ENCODE results near the gene MMAB. TPM values are rescaled to one million over a fixed set of nuclear protein-coding genes. Genes with fewer than 3 reads are reported as not detected.

The MMAB gene
- total RNA-seq, 2 donors from 2014 or later: 12.5 to 29.7 TPM

DNA sequence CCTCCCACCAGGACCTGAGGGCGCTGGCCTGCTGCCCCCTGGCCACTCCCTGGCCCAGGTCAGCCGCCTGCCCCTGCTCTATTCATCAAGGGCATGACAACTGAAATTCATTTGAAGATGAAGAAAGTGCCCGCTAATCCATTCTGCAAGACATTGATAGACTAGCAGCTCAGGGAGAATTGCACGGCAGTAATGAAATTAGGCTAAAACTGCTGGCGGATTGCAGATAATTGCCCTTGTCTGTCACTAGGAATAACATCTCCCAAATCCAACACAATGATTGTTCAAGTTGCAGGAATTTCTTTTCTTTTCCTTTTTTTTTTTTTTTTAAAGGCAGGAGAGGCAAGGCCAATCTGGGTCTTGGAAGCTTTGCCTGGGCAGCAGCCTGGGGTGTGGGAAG, 44.8 kb upstream of the MMAB start:
- Histone ChIP-seq H3K27me3 (no peaks in the 10 kb centered on the region), H3K9me3 (no peaks in the 10 kb centered on the region), H3K4me3 (no peak overlapping the region), H3K36me3 (replicated peaks in 1 of 2; ENCODE audit: insufficient read depth in 1 of 2, low read depth in 2 of 2) (no peaks in the 10 kb centered on the region), H3K27ac (no peak overlapping the region), H3K4me1 (peaks cover 22% of the 10 kb centered on the region)
- no peak for ATAC-seq
- no peak for TF ChIP-seq POLR2A (IDR thresholded peaks at IDR 0.05)
- WGBS, 2 donors: 90% methylated on average over 4 to 5 of the region's 5 CpGs
- intact Hi-C loops (cut with DNase I): no loop called here
- no peak for DNase-seq

DNA sequence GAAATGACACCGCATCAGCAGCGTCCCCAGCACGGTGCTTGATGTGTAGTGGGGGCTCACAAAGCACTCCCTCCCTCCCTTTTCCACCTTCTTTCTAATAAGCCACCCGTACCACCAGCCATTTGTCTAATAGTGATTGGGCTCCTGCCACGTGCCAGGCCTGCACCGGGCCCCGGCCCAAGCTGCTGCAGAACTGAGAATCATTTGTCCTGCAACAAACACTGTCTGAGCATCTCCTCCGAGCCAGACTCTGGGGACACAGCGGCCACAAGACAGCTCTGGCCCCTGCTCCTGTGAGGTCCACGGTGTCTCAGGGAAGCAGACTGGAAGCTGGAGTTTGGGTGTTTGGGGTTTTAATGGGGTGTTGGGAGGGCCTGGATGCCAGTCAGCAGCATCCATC, 44.2 kb upstream of the MMAB start:
- Histone ChIP-seq H3K27me3 (no peaks in the 10 kb centered on the region), H3K27ac (no peak overlapping the region), H3K4me1 (peaks cover 22% of the 10 kb centered on the region), H3K9me3 (no peaks in the 10 kb centered on the region), H3K36me3 (replicated peaks in 1 of 2; ENCODE audit: insufficient read depth in 1 of 2, low read depth in 2 of 2) (no peaks in the 10 kb centered on the region), H3K4me3 (no peak overlapping the region)
- ATAC-seq: no peak
- WGBS, 2 donors: 54 to 57% methylated on average over 6 to 10 of the region's 10 CpGs
- TF ChIP-seq, protein P1, sequence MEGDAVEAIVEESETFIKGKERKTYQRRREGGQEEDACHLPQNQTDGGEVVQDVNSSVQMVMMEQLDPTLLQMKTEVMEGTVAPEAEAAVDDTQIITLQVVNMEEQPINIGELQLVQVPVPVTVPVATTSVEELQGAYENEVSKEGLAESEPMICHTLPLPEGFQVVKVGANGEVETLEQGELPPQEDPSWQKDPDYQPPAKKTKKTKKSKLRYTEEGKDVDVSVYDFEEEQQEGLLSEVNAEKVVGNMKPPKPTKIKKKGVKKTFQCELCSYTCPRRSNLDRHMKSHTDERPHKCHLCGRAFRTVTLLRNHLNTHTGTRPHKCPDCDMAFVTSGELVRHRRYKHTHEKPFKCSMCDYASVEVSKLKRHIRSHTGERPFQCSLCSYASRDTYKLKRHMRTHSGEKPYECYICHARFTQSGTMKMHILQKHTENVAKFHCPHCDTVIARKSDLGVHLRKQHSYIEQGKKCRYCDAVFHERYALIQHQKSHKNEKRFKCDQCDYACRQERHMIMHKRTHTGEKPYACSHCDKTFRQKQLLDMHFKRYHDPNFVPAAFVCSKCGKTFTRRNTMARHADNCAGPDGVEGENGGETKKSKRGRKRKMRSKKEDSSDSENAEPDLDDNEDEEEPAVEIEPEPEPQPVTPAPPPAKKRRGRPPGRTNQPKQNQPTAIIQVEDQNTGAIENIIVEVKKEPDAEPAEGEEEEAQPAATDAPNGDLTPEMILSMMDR (IDR thresholded peaks at IDR 0.05): no peak
- no peak for TF ChIP-seq POLR2A (IDR thresholded peaks at IDR 0.05)
- intact Hi-C loops (cut with DNase I): no loop called here
- no peak for DNase-seq

DNA sequence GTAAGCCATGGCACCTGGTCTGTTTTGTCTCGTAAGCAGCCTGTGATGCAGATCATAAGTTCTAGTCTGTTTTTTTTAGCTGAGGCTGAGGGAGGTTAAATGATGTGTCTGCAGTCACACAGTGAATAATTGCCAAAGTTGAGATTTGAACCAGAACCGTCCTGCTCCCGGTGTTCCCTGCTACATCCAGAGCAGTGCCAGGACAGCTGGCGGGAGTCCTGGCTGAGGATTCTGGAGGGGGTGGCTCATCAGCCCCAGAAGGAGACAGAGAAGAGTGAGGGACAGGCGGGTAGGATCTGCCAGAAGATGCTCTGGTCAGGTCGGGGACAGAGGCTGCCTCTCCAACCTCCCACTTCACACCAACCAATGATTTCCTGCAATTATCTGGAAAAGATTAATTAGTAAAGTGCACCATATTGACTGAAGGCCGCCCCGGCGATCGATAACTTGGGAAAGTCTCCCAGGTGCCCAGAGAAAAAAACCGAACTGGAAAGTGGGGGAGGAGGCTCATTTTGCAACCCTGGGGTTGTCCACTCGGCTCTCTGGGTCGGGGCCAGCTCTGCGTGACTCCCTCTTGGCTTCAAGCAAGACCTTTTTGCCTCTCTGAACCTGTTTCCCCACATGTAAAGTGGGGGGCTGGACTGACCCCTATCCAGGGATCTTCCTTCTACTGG, 42.4 kb upstream of the MMAB start:
- 17 to 18% methylated on average over 10 to 14 of the region's 14 CpGs for WGBS, 2 donors
- peaks cover 0 to 4% of the 10 kb centered on the region in 2 donors for H3K27me3 ChIP-seq
- TF ChIP-seq, protein P1 (IDR thresholded peaks at IDR 0.05): no peak
- no peak for TF ChIP-seq POLR2A (IDR thresholded peaks at IDR 0.05)
- H3K4me1 ChIP-seq: peaks cover 14% of the 10 kb centered on the region
- no peak overlapping the region for H3K4me3 ChIP-seq
- no peaks in the 10 kb centered on the region for H3K36me3 ChIP-seq (replicated peaks in 1 of 2; ENCODE audit: insufficient read depth in 1 of 2, low read depth in 2 of 2)
- H3K27ac ChIP-seq: no peak overlapping the region
- intact Hi-C loops (cut with DNase I): no loop called here
- DNase-seq: peak; percentile 32 to 64 (median 56)
- peak; percentile 59 for ATAC-seq
- H3K9me3 ChIP-seq: no peaks in the 10 kb centered on the region

DNA sequence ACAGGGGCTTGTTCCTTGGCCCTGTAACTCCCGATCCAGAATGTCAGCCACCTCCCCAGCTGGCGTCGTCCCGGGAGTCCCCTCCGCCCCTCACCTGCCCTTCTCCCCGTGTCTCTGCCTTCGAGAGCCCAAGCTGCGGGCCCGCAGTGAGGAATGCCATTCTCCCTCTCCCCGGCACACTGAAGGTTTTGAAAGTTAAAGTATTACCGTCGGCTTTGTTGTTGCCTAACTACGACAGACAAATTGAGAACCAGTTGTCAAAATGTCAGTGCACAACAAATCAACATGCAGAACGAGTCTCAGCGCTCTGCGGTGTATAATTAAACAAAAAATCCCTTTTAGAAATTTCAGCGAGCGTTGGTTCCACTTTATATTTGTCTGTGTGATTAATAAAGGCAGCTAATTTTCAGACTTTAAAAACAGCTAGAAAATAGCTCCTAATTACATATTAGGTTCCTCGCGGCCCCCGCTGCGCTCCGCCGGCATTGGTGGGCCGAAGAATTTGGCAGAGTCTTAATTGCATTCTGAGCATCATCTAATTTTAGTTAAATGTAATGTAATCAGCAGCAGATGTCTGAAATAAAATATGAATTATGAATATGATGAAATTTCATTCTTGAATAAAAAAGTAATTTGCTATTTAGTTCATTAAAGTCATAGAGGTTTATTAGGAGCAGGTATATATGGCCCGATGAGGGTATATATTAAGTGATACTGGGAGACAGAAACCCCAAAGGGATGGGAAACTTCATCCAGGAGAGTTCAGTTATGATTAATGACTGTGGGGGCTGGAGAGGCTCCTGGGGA, 40.5 kb upstream of the MMAB start:
- DNase-seq (no peak), ATAC-seq (peak; percentile 25)
- peaks cover 14% of the 10 kb centered on the region for H3K4me1 ChIP-seq
- intact Hi-C loops (cut with DNase I): no loop called here
- H3K4me3 ChIP-seq: no peak overlapping the region
- 38 to 40% methylated on average over 26 of the region's 26 CpGs for WGBS, 2 donors
- no peaks in the 10 kb centered on the region for H3K36me3 ChIP-seq (replicated peaks in 1 of 2; ENCODE audit: insufficient read depth in 1 of 2, low read depth in 2 of 2)
- no peaks in the 10 kb centered on the region for H3K9me3 ChIP-seq
- H3K27ac ChIP-seq: no peak overlapping the region
- peaks cover 0 to 4% of the 10 kb centered on the region in 2 donors for H3K27me3 ChIP-seq
- TF ChIP-seq, protein P1 (IDR thresholded peaks at IDR 0.05): no peak
- TF ChIP-seq POLR2A (IDR thresholded peaks at IDR 0.05): no peak

DNA sequence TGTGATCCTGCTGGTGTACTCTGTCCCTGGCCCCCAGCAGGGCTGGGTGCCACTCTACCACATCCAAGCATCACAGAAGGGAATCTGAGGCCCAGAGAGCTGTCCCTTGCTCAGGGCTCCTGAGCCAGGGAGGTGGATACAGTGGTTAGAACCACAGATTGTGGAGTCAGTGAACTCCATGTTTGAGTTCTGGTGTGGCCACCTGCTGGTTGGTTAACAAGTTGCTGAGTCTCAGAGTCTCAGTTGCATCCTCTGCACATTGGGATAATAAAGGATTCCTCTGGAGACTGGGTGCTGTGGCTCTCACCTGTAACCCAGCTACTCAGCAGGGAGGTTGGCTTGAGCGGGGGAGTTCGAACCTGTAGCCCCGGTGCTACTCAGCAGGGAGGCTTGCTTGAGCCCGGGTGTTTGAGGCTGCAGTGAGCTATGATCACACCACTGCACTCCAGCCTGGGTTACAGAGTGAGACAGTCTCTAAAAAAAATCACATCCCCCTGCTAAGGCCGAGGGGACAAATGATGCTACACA, 39.7 kb upstream of the MMAB start:
- DNase-seq: no peak
- 33 to 44% methylated on average over 2 to 5 of the region's 5 CpGs for WGBS, 2 donors
- Histone ChIP-seq H3K36me3 (replicated peaks in 1 of 2; ENCODE audit: insufficient read depth in 1 of 2, low read depth in 2 of 2) (no peaks in the 10 kb centered on the region), H3K27me3 (peaks cover 0 to 4% of the 10 kb centered on the region in 2 donors), H3K4me1 (peaks cover 14% of the 10 kb centered on the region), H3K9me3 (no peaks in the 10 kb centered on the region), H3K27ac (no peak overlapping the region), H3K4me3 (no peak overlapping the region)
- ATAC-seq: no peak
- no peak for TF ChIP-seq POLR2A (IDR thresholded peaks at IDR 0.05)
- TF ChIP-seq, protein P1 (IDR thresholded peaks at IDR 0.05): no peak
- intact Hi-C loops (cut with DNase I): no loop called here
